ENCODE results near the gene OR13J1. TPM values are rescaled to one million over a fixed set of nuclear protein-coding genes. Genes with fewer than 3 reads are reported as not detected.

The OR13J1 gene
- total RNA-seq, 3 donors from 2014 or later = not detected

- no peak overlapping the region for H3K4me3 ChIP-seq
- TF ChIP-seq, protein P1, sequence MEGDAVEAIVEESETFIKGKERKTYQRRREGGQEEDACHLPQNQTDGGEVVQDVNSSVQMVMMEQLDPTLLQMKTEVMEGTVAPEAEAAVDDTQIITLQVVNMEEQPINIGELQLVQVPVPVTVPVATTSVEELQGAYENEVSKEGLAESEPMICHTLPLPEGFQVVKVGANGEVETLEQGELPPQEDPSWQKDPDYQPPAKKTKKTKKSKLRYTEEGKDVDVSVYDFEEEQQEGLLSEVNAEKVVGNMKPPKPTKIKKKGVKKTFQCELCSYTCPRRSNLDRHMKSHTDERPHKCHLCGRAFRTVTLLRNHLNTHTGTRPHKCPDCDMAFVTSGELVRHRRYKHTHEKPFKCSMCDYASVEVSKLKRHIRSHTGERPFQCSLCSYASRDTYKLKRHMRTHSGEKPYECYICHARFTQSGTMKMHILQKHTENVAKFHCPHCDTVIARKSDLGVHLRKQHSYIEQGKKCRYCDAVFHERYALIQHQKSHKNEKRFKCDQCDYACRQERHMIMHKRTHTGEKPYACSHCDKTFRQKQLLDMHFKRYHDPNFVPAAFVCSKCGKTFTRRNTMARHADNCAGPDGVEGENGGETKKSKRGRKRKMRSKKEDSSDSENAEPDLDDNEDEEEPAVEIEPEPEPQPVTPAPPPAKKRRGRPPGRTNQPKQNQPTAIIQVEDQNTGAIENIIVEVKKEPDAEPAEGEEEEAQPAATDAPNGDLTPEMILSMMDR (IDR thresholded peaks at IDR 0.05) = no peak
- TF ChIP-seq POLR2AphosphoS5 (IDR thresholded peaks at IDR 0.05) (no peak), POLR2A (IDR thresholded peaks at IDR 0.05) (no peak)
- H3K4me1 ChIP-seq = peaks cover 3 to 7% of the 10 kb centered on the region in 2 donors
- intact Hi-C loops (cut with DNase I; ENCODE audit: low total_unique reads) = loop anchor here (10.0 kb wide), 1 partner anchor 1895 kb away; no protein-coding TSS in a partner anchor
- H3K27me3 ChIP-seq = no peaks in the 10 kb centered on the region
- no peak overlapping the region for H3K27ac ChIP-seq
- H3K36me3 ChIP-seq = no peaks in the 10 kb centered on the region
- no peaks in the 10 kb centered on the region for H3K9me3 ChIP-seq
- no peak for DNase-seq (ENCODE audit: low spot score in 2 of 2)
Observed at GRCh38 chr9:35839926-35840325, 30.3 kb downstream of the OR13J1 start.

DNA sequence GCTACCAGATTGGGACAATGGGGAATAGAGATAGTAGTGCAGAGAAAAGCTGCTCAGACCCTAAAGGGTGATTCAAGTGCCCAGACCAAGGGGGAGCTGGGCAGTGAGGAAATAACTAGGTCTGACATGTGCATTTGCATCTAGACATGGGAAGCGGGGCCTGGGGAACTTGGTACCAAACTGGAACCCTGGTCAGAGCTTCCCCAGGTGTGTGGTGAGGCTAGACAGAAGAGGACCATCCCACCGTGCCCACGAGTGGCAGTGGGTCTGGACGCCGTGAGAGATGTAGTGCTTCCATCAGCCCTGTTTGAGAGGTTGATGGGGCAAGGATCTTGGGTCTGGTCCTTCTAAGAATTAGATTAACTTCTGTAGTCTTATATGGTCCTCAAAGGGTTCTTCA is 33.6 kb downstream of the OR13J1 start:
- TF ChIP-seq, protein P1 (IDR thresholded peaks at IDR 0.05) = no peak
- TF ChIP-seq POLR2A (IDR thresholded peaks at IDR 0.05) = no peak
- TF ChIP-seq POLR2AphosphoS5 (IDR thresholded peaks at IDR 0.05) = no peak
- no peaks in the 10 kb centered on the region for H3K9me3 ChIP-seq
- H3K27ac ChIP-seq = no peak overlapping the region
- no peaks in the 10 kb centered on the region for H3K27me3 ChIP-seq
- DNase-seq (ENCODE audit: low spot score in 2 of 2) = no peak
- peaks cover 4 to 15% of the 10 kb centered on the region in 2 donors for H3K4me1 ChIP-seq
- intact Hi-C loops (cut with DNase I; ENCODE audit: low total_unique reads) = loop anchor here (10.0 kb wide), 1 partner anchor 1898 kb away; no protein-coding TSS in a partner anchor
- H3K36me3 ChIP-seq = no peaks in the 10 kb centered on the region
- no peak overlapping the region for H3K4me3 ChIP-seq

DNA sequence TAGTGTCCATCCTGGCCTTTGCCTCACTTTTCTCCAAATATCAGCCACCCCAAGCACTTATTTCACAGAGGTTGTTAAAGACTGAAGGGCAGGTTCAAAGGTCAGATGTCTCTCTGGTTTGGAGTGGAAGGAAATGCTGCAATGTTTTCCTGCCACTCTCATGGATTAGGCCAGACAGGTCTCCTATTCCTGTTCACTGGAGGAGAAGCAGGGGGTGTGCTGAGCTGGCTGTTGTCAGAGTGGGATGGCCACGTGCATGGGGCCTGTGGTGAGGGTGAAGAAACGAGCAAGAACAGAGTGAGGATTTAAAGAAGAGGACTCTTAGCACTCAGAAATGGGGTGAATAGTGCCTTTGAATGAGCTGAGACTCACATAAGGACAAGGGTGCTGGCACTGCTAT is 34.4 kb downstream of the OR13J1 start:
- Histone ChIP-seq H3K4me1 (peaks cover 4 to 16% of the 10 kb centered on the region in 2 donors), H3K9me3 (no peaks in the 10 kb centered on the region), H3K4me3 (no peak overlapping the region), H3K27me3 (no peaks in the 10 kb centered on the region), H3K36me3 (no peaks in the 10 kb centered on the region), H3K27ac (peak overlapping the region in 1 of 2 donors; percentile 93)
- no peak for DNase-seq (ENCODE audit: low spot score in 2 of 2)
- intact Hi-C loops (cut with DNase I; ENCODE audit: low total_unique reads) = loop anchor here (10.0 kb wide), 1 partner anchor 1899 kb away; no protein-coding TSS in a partner anchor
- TF ChIP-seq POLR2A (IDR thresholded peaks at IDR 0.05) (no peak), POLR2AphosphoS5 (IDR thresholded peaks at IDR 0.05) (no peak)
- TF ChIP-seq, protein P1 (IDR thresholded peaks at IDR 0.05) = no peak

DNA sequence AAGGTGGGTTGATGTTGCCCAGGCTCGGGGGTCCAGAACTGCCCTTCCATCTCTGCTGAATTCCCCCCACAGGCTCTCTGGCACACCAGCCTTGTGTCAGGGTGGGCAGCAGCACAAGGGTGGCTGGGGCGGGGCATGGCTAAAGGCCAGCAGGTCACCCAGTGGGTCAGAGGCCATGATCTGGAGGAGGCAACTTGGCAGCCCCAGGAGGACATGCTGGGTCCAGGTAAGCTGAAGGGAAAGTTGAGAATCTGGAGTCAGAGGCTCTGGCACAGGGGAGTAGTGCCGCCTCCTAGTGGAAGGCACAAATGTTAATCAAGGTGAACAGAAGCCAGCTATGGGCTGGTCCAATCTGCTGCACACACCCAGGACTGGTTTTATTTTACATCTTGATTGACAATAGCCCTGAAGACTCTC is 35.0 kb downstream of the OR13J1 start:
- Histone ChIP-seq H3K4me3 (no peak overlapping the region), H3K27ac (peak overlapping the region; percentile 85 to 93), H3K36me3 (no peaks in the 10 kb centered on the region), H3K9me3 (no peaks in the 10 kb centered on the region), H3K27me3 (no peaks in the 10 kb centered on the region), H3K4me1 (peaks cover 4 to 16% of the 10 kb centered on the region in 2 donors)
- intact Hi-C loops (cut with DNase I; ENCODE audit: low total_unique reads) = loop anchor here (10.0 kb wide), 1 partner anchor 1900 kb away; no protein-coding TSS in a partner anchor
- TF ChIP-seq, protein P1 (IDR thresholded peaks at IDR 0.05) = peak in 1 of 3 donors; percentile 17
- TF ChIP-seq POLR2A (IDR thresholded peaks at IDR 0.05) (no peak), POLR2AphosphoS5 (IDR thresholded peaks at IDR 0.05) (no peak)
- no peak for DNase-seq (ENCODE audit: low spot score in 2 of 2)

GRCh38 chr9:35834260-35835215 is 35.7 kb downstream of the OR13J1 start:
- Histone ChIP-seq H3K27ac (peak overlapping the region; percentile 85 to 93), H3K36me3 (no peaks in the 10 kb centered on the region), H3K4me1 (peaks cover 4 to 16% of the 10 kb centered on the region in 2 donors), H3K27me3 (no peaks in the 10 kb centered on the region), H3K9me3 (no peaks in the 10 kb centered on the region), H3K4me3 (no peak overlapping the region)
- intact Hi-C loops (cut with DNase I; ENCODE audit: low total_unique reads) = loop anchor here (5.0 to 10.0 kb wide), 2 partner anchors 177 to 1900 kb away; partner anchors contain the start of genes CCDC107 and RMRP
- no peak for DNase-seq (ENCODE audit: low spot score in 2 of 2)
- TF ChIP-seq, protein P1 (IDR thresholded peaks at IDR 0.05) = no peak
- TF ChIP-seq POLR2A (IDR thresholded peaks at IDR 0.05) = no peak
- TF ChIP-seq POLR2AphosphoS5 (IDR thresholded peaks at IDR 0.05) = no peak

Data from breast epithelium (tissue), 4 donors.